GM10248 (cell line): ENCODE results near the gene PEX16.

Experiments used
- CTCF ChIA-PET: fragments of 300-600 bp; sonication (Branson Sonifier 250); formaldehyde crosslinking; extraction: SDS; loops from one replicate; lab custom pipeline; 2021; ENCODE audit warnings: antibody characterized with exemption; lab: Yijun Ruan, JAX
- POLR2A ChIA-PET: fragments of 350-650 bp; sonication (Branson Sonifier 250); formaldehyde crosslinking; extraction: SDS; loops from one replicate; lab custom pipeline; 2020; ENCODE audit warnings: antibody characterized with exemption; lab: Yijun Ruan, JAX
- DNase-seq: peaks from one replicate; pipeline ENCODE4 v3.0.0; 2012; ENCODE audit errors: extremely low spot score
- TF ChIP-seq, protein P1 (sequence below): IDR thresholded peaks from 2 replicates; pipeline ENCODE4 v1.5.1; 2012; ENCODE audit warnings: mild to moderate bottlenecking, low read depth; ENCODE audit errors: extremely low read depth, missing control alignments, control extremely low read depth

PEX16 gene

GRCh38 chr11:45915446-45915845 is 2.2 kb downstream of the PEX16 start:
- TF ChIP-seq, protein P1, sequence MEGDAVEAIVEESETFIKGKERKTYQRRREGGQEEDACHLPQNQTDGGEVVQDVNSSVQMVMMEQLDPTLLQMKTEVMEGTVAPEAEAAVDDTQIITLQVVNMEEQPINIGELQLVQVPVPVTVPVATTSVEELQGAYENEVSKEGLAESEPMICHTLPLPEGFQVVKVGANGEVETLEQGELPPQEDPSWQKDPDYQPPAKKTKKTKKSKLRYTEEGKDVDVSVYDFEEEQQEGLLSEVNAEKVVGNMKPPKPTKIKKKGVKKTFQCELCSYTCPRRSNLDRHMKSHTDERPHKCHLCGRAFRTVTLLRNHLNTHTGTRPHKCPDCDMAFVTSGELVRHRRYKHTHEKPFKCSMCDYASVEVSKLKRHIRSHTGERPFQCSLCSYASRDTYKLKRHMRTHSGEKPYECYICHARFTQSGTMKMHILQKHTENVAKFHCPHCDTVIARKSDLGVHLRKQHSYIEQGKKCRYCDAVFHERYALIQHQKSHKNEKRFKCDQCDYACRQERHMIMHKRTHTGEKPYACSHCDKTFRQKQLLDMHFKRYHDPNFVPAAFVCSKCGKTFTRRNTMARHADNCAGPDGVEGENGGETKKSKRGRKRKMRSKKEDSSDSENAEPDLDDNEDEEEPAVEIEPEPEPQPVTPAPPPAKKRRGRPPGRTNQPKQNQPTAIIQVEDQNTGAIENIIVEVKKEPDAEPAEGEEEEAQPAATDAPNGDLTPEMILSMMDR: no peak
- ChIA-PET CTCF (interaction anchor here (1.3 kb wide), 1 partner anchor 25 kb away, joined by 3 read pairs; no protein-coding TSS in a partner anchor), POLR2A (no interaction called here)
- DNase-seq: no peak

DNA sequence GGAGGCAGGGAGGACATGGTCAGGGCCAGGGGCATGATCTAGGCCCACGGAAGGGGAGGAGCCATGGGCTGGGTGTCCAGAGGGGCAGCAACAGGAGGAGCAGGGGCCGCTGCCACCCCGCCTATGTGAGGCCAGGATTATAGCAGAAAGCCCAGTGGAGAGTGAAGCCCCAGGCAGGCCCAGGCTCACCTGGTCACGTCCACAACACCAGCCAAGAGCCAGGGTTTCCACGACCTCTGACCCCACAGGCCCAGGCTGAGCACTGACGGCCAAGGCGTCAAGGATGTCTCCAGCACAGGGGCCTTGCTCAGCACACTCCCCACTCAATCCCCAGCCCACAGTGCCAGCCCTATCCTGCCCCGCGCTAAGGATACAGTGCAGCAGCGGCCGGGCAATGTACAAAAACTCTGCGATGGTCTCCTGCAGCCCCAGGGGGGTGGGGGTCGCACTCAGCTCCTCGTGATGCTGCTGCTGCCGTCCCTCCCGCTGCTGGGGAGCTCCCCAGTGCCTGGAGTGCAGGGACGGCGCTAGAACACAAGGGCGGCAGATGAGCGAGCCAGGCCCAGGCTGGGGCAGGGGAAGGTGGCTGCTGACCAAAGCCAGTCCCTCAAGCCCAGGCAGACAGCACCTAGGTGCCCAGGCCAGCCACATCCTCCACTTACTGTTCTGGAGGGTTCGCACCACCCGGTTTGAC is 3.6 kb downstream of the PEX16 start:
- ChIA-PET POLR2A (interaction anchor here (1.4 kb wide), 1 partner anchor 15 kb away, joined by 3 read pairs; no protein-coding TSS in a partner anchor), CTCF (no interaction called here)
- TF ChIP-seq, protein P1: no peak
- no peak for DNase-seq

DNA sequence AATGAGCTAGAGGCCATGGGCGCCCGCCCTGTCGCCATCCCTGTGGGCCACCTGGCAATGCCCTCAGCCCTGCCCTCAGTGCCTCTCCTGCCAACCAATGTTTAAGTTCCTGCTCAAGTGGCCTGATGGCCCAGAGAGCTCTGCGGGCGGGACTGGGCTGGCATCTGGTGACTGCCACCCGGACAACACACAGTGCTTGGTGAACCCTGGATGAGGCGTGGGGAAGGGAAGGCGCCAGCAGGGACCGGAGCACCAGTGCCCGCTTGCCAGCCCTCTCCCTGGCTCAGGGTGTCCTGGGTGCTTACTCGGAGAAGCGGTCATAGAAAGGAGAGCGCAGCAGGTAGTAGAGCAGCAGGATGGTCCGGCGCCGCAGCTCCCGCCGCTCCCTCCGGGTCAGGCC is 4.2 kb downstream of the PEX16 start:
- TF ChIP-seq, protein P1: no peak
- CTCF ChIA-PET: interaction anchor here (0.8 kb wide), 1 partner anchor 51 kb away, joined by 3 read pairs; no protein-coding TSS in a partner anchor
- DNase-seq: no peak
- POLR2A ChIA-PET: no interaction called here

GRCh38 chr11:45910623-45911022 is 7.1 kb downstream of the PEX16 start:
- TF ChIP-seq, protein P1: no peak
- no peak for DNase-seq
- CTCF ChIA-PET: no interaction called here
- POLR2A ChIA-PET: no interaction called here

DNA sequence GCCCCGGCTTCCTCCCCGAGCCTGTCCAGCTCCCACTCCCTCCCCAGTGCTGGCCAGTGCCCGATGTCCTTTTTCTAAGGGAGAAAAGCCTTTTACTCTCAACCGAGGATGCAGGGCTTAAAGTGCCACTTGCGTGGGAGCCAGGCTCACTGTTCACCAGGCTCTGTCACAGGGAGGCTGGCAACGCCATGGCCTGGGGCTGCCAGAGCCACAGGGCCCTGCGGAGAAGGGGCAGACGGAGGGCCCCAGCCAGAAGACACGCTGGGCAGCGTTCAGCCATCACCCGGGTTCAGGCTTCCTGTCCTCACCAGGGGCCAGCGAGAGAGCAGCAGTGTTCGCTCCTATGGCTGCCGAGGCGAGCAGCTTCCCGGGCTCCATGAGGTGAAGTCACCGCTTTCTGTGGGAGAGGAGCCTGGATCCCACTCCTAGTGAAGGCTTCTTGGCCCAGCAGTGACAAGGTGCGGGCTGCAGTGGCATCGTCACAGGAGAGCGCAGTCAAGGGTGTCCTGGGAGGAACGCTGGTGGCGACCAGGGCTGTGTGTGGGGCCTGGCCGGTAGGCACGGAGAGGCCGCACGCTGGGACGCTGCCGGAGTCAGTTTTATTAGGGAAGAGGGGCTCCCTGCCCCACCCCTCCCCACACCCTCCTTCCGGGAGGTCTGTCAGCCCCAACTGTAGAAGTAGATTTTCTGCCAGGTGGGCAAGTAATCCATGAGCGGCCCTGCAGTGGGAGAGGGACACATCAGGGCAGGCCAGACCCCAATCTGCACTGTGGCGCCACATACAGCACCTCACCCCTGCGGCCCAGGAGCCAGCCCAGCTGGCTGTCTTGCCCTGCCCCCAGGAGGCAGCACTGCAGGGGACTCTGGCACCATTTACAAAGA is 7.8 kb downstream of the PEX16 start:
- TF ChIP-seq, protein P1: no peak
- CTCF ChIA-PET: interaction anchor here (1.2 kb wide), 1 partner anchor 37 kb away, joined by 3 read pairs; no protein-coding TSS in a partner anchor
- POLR2A ChIA-PET: interaction anchor here (0.9 kb wide), 1 partner anchor 8 kb away, joined by 3 read pairs; the partner anchor contains the start of gene PEX16
- no peak for DNase-seq

GRCh38 chr11:45907911-45908370 is 9.7 kb downstream of the PEX16 start:
- ChIA-PET POLR2A (no interaction called here), CTCF (no interaction called here)
- TF ChIP-seq, protein P1: no peak
- DNase-seq: no peak
